ENCODE data around the gene SNX8. TPM values are rescaled to one million over a fixed set of nuclear protein-coding genes. Genes with fewer than 3 reads are reported as not detected.

The SNX8 gene
- total RNA-seq, 1 experiment from 2014 or later: 10.0 TPM

GRCh38 chr7:2220954-2221353, 93.3 kb downstream of the SNX8 start:
- no peak for DNase-seq (ENCODE audit: low read depth)

- no peak for DNase-seq (ENCODE audit: low read depth)
Observed at GRCh38 chr7:2220506-2220905, 93.7 kb downstream of the SNX8 start.

- no peak for DNase-seq (ENCODE audit: low read depth)
Observed at GRCh38 chr7:2220030-2220429, 94.2 kb downstream of the SNX8 start.

- no peak for DNase-seq (ENCODE audit: low read depth)
Observed at GRCh38 chr7:2219606-2220005, 94.6 kb downstream of the SNX8 start.

GRCh38 chr7:2219136-2219535, 95.1 kb downstream of the SNX8 start:
- no peak for DNase-seq (ENCODE audit: low read depth)

GRCh38 chr7:2218444-2218785, 95.8 kb downstream of the SNX8 start:
- DNase-seq (ENCODE audit: low read depth): no peak

- DNase-seq (ENCODE audit: low read depth): no peak
Observed at GRCh38 chr7:2217716-2218443, 96.4 kb downstream of the SNX8 start.

- no peak for DNase-seq (ENCODE audit: low read depth)
Observed at GRCh38 chr7:2217206-2217605, 97.0 kb downstream of the SNX8 start.

- DNase-seq (ENCODE audit: low read depth): no peak
Observed at GRCh38 chr7:2215851-2216250, 98.4 kb downstream of the SNX8 start.

- DNase-seq (ENCODE audit: low read depth): peak; percentile 21
Observed at GRCh38 chr7:2214636-2215035, 99.6 kb downstream of the SNX8 start.

- no peak for DNase-seq (ENCODE audit: low read depth)
Observed at GRCh38 chr7:2213551-2214215, 100.6 kb downstream of the SNX8 start.

- no peak for DNase-seq (ENCODE audit: low read depth)
Observed at GRCh38 chr7:2212906-2213305, 101.3 kb downstream of the SNX8 start.

GRCh38 chr7:2211926-2212325, 102.3 kb downstream of the SNX8 start:
- DNase-seq (ENCODE audit: low read depth): no peak

GRCh38 chr7:2211259-2211880, 102.9 kb downstream of the SNX8 start:
- no peak for DNase-seq (ENCODE audit: low read depth)

- DNase-seq (ENCODE audit: low read depth): no peak
Observed at GRCh38 chr7:2210551-2211258, 103.5 kb downstream of the SNX8 start.

GRCh38 chr7:2209961-2210323, 104.3 kb downstream of the SNX8 start:
- no peak for DNase-seq (ENCODE audit: low read depth)

GRCh38 chr7:2209146-2209960, 104.9 kb downstream of the SNX8 start:
- DNase-seq (ENCODE audit: low read depth): peak; percentile 27

GRCh38 chr7:2208712-2209111, 105.5 kb downstream of the SNX8 start:
- no peak for DNase-seq (ENCODE audit: low read depth)

GRCh38 chr7:2205036-2205780, 109.0 kb downstream of the SNX8 start:
- DNase-seq (ENCODE audit: low read depth): no peak

- DNase-seq (ENCODE audit: low read depth): no peak
Observed at GRCh38 chr7:2204446-2204845, 109.8 kb downstream of the SNX8 start.

- DNase-seq (ENCODE audit: low read depth): peak; percentile 17
Observed at GRCh38 chr7:2203766-2204300, 110.4 kb downstream of the SNX8 start.

Measured in M059J (cell line).